ENCODE results near the gene HIF3A. TPM values are rescaled to one million over a fixed set of nuclear protein-coding genes. Genes with fewer than 3 reads are reported as not detected.
"Not testable (repeated sequence)": the region's sequence is repeated elsewhere in the genome, so short reads cannot be mapped to it uniquely, and the experiment has no call there.

HIF3A gene
- total RNA-seq, 4 donors from 2014 or later, result 18.4 to 262 (median 91.2) TPM

GRCh38 chr19:46374536-46375475 lies 78.0 kb downstream of the HIF3A start:
- peaks cover 0 to 33% (median 0%) of the 10 kb centered on the region in 3 donors for H3K36me3 ChIP-seq
- peak overlapping the region in 1 of 4 donors; percentile 44 for H3K27ac ChIP-seq
- no peak overlapping the region for H3K4me3 ChIP-seq
- DNase-seq, result no peak
- H3K4me1 ChIP-seq, result peaks cover 0 to 19% (median 0%) of the 10 kb centered on the region in 4 donors
- TF ChIP-seq, protein P1, sequence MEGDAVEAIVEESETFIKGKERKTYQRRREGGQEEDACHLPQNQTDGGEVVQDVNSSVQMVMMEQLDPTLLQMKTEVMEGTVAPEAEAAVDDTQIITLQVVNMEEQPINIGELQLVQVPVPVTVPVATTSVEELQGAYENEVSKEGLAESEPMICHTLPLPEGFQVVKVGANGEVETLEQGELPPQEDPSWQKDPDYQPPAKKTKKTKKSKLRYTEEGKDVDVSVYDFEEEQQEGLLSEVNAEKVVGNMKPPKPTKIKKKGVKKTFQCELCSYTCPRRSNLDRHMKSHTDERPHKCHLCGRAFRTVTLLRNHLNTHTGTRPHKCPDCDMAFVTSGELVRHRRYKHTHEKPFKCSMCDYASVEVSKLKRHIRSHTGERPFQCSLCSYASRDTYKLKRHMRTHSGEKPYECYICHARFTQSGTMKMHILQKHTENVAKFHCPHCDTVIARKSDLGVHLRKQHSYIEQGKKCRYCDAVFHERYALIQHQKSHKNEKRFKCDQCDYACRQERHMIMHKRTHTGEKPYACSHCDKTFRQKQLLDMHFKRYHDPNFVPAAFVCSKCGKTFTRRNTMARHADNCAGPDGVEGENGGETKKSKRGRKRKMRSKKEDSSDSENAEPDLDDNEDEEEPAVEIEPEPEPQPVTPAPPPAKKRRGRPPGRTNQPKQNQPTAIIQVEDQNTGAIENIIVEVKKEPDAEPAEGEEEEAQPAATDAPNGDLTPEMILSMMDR (IDR thresholded peaks at IDR 0.05), result no peak
- TF ChIP-seq POLR2A (IDR thresholded peaks at IDR 0.05), result no peak
- H3K9me3 ChIP-seq, result no peaks in the 10 kb centered on the region
- no peaks in the 10 kb centered on the region for H3K27me3 ChIP-seq

DNA sequence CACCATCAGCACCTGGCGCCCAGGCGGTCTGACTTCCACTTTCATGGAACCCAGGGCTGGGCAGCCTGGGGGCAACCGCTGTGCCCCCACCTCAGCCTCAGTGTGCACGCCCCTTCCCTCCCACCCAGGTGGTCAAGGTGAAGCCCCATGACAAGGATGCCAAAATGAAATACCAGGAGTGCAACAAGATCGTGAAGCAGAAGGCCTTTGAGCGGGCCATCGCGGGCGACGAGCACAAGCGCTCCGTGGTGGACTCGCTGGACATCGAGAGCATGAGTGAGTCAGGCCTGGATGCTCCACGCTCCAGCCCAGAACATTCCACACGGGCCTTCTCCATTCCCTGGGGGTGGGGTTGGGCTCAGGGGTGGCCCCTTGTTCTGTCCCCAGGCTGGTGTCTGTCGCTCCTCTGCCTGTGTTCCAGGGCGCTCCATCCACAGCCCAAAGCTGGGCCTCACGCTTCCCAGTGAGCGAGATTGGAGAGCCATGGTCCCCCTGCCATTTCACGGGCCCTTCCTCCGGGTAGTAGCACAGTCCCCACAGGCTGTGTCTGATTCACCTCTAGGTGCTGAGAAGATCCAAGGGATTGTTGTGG lies 78.7 kb downstream of the HIF3A start:
- H3K27ac ChIP-seq, H3K4me3 ChIP-seq, H3K27me3 ChIP-seq, H3K9me3 ChIP-seq, DNase-seq: not testable (repeated sequence)
- Histone ChIP-seq H3K36me3 (peaks cover 0 to 41% (median 0%) of the 10 kb centered on the region in 3 donors), H3K4me1 (peaks cover 0 to 19% (median 0%) of the 10 kb centered on the region in 4 donors)

- Histone ChIP-seq H3K36me3 (peaks cover 0 to 50% (median 0%) of the 10 kb centered on the region in 3 donors), H3K27me3 (no peaks in the 10 kb centered on the region), H3K4me3 (no peak overlapping the region), H3K27ac (no peak overlapping the region), H3K9me3 (no peaks in the 10 kb centered on the region), H3K4me1 (peaks cover 0 to 19% (median 0%) of the 10 kb centered on the region in 4 donors)
- DNase-seq, result no peak
- TF ChIP-seq, protein P1 (IDR thresholded peaks at IDR 0.05), result no peak
- no peak for TF ChIP-seq POLR2A (IDR thresholded peaks at IDR 0.05)
Measured at GRCh38 chr19:46376241-46377153, 79.7 kb downstream of the HIF3A start.

DNA sequence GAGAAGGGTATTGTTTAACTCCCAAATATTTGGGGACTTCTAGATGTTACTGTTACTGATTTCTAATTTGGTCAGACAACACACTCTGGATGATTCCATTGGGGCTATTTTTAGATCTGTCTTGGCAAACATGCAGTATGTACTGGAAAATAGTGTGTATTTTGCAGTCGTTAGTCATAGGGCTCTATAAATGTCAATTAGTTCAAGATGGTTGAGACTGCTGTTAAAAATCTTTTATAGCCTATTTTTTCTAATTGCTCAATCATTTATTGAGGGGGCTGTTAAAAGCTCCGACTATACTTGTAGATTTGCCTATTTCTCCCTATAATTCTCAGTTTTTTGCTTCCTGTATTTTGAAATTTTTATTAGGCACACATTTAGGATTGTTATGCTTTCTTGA lies 81.4 kb downstream of the HIF3A start:
- TF ChIP-seq POLR2A (IDR thresholded peaks at IDR 0.05), result no peak
- TF ChIP-seq, protein P1 (IDR thresholded peaks at IDR 0.05), result no peak
- Histone ChIP-seq H3K27ac (peak overlapping the region in 1 of 4 donors; percentile 3), H3K4me3 (no peak overlapping the region), H3K4me1 (peaks cover 0 to 11% (median 0%) of the 10 kb centered on the region in 4 donors), H3K9me3 (no peaks in the 10 kb centered on the region), H3K36me3 (peaks cover 0 to 67% (median 0%) of the 10 kb centered on the region in 3 donors), H3K27me3 (no peaks in the 10 kb centered on the region)
- no peak for DNase-seq

GRCh38 chr19:46380690-46381089 lies 83.8 kb downstream of the HIF3A start:
- DNase-seq, result no peak
- peaks cover 0 to 88% (median 0%) of the 10 kb centered on the region in 3 donors for H3K36me3 ChIP-seq
- TF ChIP-seq, protein P1 (IDR thresholded peaks at IDR 0.05), result no peak
- TF ChIP-seq POLR2A (IDR thresholded peaks at IDR 0.05), result no peak

More at GRCh38 chr19:46380690-46381089, 83.8 kb downstream of the HIF3A start:
- Histone ChIP-seq H3K4me3 (no peak overlapping the region), H3K27me3 (no peaks in the 10 kb centered on the region), H3K27ac (no peak overlapping the region), H3K9me3 (no peaks in the 10 kb centered on the region), H3K4me1 (no peaks in the 10 kb centered on the region)
